H1 (cell line): ENCODE measurements around the gene GAREM2. TPM values are rescaled to one million over a fixed set of nuclear protein-coding genes. Genes with fewer than 3 reads are reported as not detected.

Source experiments
- BCL11A ChIP-seq, 2 experiments: IDR thresholded peaks; one replicate each; pipeline ENCODE4 v1.6.1; 2011; ENCODE audit warnings: low read depth in 2 of 2, low read length in 2 of 2, mild to moderate bottlenecking in 2 of 2
- CBX8 ChIP-seq: fragments of 300-800, 300-1000 bp; sonication (generic); IDR thresholded peaks from 2 replicates; pipeline ENCODE4 v1.7.1; 2016; ENCODE audit warnings: low read depth, low read length, borderline replicate concordance
- CHD2 ChIP-seq: IDR thresholded peaks from 2 replicates; pipeline ENCODE4 v1.6.1; 2012; ENCODE audit warnings: low read length, improper control_type of control experiment
- CHD7 ChIP-seq: fragments of 300-600 bp; sonication (generic); IDR thresholded peaks from 2 replicates; pipeline ENCODE4 v1.7.1; 2012; ENCODE audit warnings: low read length, moderate library complexity, mild to moderate bottlenecking, inconsistent platforms; ENCODE audit not compliant: insufficient replicate concordance
- EGR1 ChIP-seq: IDR thresholded peaks from 2 replicates; pipeline ENCODE4 v1.6.1; 2011; ENCODE audit warnings: low read depth, low read length, borderline replicate concordance
- GTF2F1 ChIP-seq: IDR thresholded peaks from 2 replicates; pipeline ENCODE4 v1.6.1; 2012; ENCODE audit warnings: low read depth, low read length, improper control_type of control experiment, borderline replicate concordance
- JUN ChIP-seq: IDR thresholded peaks from 2 replicates; pipeline ENCODE4 v1.6.1; 2011; ENCODE audit warnings: low read depth, mild to moderate bottlenecking, improper control_type of control experiment, low read length
- POLR2AphosphoS5 ChIP-seq: IDR thresholded peaks from 2 replicates; pipeline ENCODE4 v1.6.1; 2011; ENCODE audit warnings: low read depth, low read length
- POU5F1 ChIP-seq: IDR thresholded peaks from 2 replicates; pipeline ENCODE4 v1.6.1; 2011; ENCODE audit warnings: low read depth, mild to moderate bottlenecking, low read length, moderate library complexity
- RXRA ChIP-seq: IDR thresholded peaks from 2 replicates; pipeline ENCODE4 v1.6.1; 2011; ENCODE audit warnings: low read depth, mild to moderate bottlenecking, low read length, moderate library complexity; ENCODE audit not compliant: insufficient read depth
- SUZ12 ChIP-seq: fragments of 200-600 bp; sonication (generic); IDR thresholded peaks from 2 replicates; pipeline ENCODE4 v1.6.1; 2012; ENCODE audit warnings: mild to moderate bottlenecking, inconsistent platforms, low read length, moderate library complexity, mixed read lengths
- TEAD4 ChIP-seq: IDR thresholded peaks from 2 replicates; pipeline ENCODE4 v1.6.1; 2012; ENCODE audit warnings: low read depth, low read length, inconsistent platforms, mixed read lengths
- YY1 ChIP-seq: IDR thresholded peaks from 2 replicates; pipeline ENCODE4 v1.6.1; 2011; ENCODE audit warnings: low read depth, mild to moderate bottlenecking, low read length
- polyA plus RNA-seq, 7 experiments: library from polyadenylated mRNA; depleted of rRNA in 3 of 7; stranded (reverse) in 5 of 7; unstranded in 2 of 7; fragments of >200 nt in 5 of 7; fragments of 200-250 nt in 2 of 7; gene quantifications; 1 replicate in 5 of 7; 2 replicates in 1 of 7; 4 replicates in 1 of 7; pipeline versions ENCODE4 v1.2.1 to v1.2.3, GENCODE V29; 2011 to 2013; ENCODE audit warnings: missing spikeins in 2 of 7, mixed read lengths in 2 of 7
- total RNA-seq: library from RNA; stranded (reverse); fragmentation: NEBNext Ultra II Directional; extraction: Animal tissue kit (Norgen Biotek cat#: 25700); gene quantifications from 2 replicates; pipeline ENCODE4 v1.2.1, GENCODE V29; 2021

Gene GAREM2
- total and polyA plus RNA-seq, 2 of the 8 experiments (the other 6 are each of a cell fraction or from before 2014, with no cell fraction given) = 19.9 TPM

GRCh38 chr2:26165403-26165802, 7.5 kb upstream of the GAREM2 start (continued):
- no peak for TF ChIP-seq CHD7
- no peak for TF ChIP-seq POU5F1
- no peak for TF ChIP-seq CHD2
- no peak for TF ChIP-seq JUN
- TF ChIP-seq TEAD4 = no peak
- no peak for TF ChIP-seq POLR2AphosphoS5
- no peak for TF ChIP-seq YY1
- TF ChIP-seq EGR1 = no peak
- TF ChIP-seq SUZ12 = no peak
- no peak for TF ChIP-seq RXRA
- TF ChIP-seq CBX8 = no peak
- no peak for TF ChIP-seq BCL11A (IDR thresholded peaks at IDR 0.05; ENCODE audit: low read depth in 2 of 2, low read length in 2 of 2)
- TF ChIP-seq GTF2F1 = no peak
